A375 (cell line): ENCODE measurements around the gene IFT57. TPM values are rescaled to one million over a fixed set of nuclear protein-coding genes. Genes with fewer than 3 reads are reported as not detected.

Experiments used
- total RNA-seq: library from RNA; depleted of rRNA; stranded (reverse); fragments of >200 nt; shearing (Covaris generic); gene quantifications from 2 replicates; pipeline ENCODE4 v1.2.3, GENCODE V29; 2014; rRNA removed

IFT57 gene
- 58.3 and 60.5 TPM in 2 replicates for total RNA-seq

GRCh38 chr3:108221911-108222852, at the start of gene IFT57:
Gene IFT57, minus strand, starts transcription at chr3:108222424. Its CDS starts 102 bp downstream, at chr3:108222322.

Other genes with a start within 250 kb of the IFT57 start
- 27.2 and 34.7 TPM in 2 replicates for gene CD47, start 131.4 kb downstream of the IFT57 start, total RNA-seq
- gene HHLA2, start 74.1 kb upstream of the IFT57 start, total RNA-seq = not detected in 2 replicates